Measurements from ENCODE around the gene ZBTB8A. TPM values are rescaled to one million over a fixed set of nuclear protein-coding genes. Genes with fewer than 3 reads are reported as not detected.

The ZBTB8A gene
- total and polyA plus RNA-seq, 2 of the 8 experiments (the other 6 are each of a cell fraction or from before 2014, with no cell fraction given), result 2.9 to 10.4 TPM

DNA sequence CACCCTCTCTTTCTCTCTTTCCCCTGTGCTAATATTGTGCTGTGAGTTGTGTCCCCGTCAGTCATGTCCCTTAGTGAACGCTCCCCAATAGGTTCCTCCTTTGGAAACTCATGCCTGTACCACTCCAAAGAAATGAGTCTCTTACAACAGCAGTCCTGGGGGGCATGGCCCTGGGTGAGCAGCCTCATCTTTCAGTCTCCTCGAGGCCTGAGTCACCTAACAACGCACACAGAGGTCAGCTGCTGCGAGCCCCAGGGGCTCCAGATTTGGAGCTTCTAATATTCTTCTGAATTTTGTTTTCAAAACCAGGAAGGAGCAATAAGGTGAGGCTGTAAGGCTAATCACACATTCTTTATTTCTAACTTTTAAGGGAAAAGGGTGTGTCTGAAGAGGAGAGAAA is 30.5 kb upstream of the ZBTB8A start (continued):
- no peak for TF ChIP-seq ZNF274 (IDR thresholded peaks at IDR 0.05; ENCODE audit: borderline replicate concordance, extremely low read depth, low read length)
- TF ChIP-seq SRF (IDR thresholded peaks at IDR 0.05; ENCODE audit: low read depth, low read length), result no peak
- no peak for TF ChIP-seq POLR2AphosphoS5 (IDR thresholded peaks at IDR 0.05; ENCODE audit: low read depth, low read length)
- no peak for TF ChIP-seq NANOG (IDR thresholded peaks at IDR 0.05; ENCODE audit: insufficient read depth, low read depth, low read length, poor library complexity, severe bottlenecking)
- TF ChIP-seq, protein P1, sequence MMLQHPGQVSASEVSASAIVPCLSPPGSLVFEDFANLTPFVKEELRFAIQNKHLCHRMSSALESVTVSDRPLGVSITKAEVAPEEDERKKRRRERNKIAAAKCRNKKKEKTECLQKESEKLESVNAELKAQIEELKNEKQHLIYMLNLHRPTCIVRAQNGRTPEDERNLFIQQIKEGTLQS (IDR thresholded peaks at IDR 0.05; ENCODE audit: insufficient read depth, low read depth, low read length), result no peak
